Activated CD8-positive, alpha-beta memory T cell treated with anti-CD3 and anti-CD28 coated beads, Interleukin-2, amount 50 U/mL, for 24 hours (primary cell): Measurements from ENCODE around the gene CNPY3.
A peak's percentile ranks its signal among the peaks of the same experiment; 100 is the strongest.

Experiments used
- DNase-seq: peaks from one replicate; pipeline ENCODE4 v3.0.0-alpha.2; 2020; ENCODE audit errors: extremely low read depth

CNPY3 gene

DNA sequence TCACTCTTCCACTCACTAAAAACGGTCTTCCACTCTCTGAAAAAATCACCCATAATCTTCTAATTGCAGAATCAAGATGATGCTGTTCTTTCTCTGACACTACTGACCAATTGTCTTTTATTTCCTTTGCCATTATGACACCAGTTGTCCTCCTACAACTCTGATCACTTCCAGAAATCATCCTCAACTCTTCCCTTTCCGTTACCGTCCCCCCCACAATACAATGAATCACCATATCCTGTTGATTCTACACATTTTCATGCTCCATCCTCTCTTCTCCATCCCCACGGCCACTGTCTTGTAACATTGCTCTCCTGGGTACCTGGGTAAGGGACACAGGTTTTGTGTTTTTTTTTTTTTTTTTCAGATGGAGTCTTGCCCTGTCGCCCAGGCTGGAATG, 52.6 kb downstream of the CNPY3 start:
- DNase-seq, result no peak

DNA sequence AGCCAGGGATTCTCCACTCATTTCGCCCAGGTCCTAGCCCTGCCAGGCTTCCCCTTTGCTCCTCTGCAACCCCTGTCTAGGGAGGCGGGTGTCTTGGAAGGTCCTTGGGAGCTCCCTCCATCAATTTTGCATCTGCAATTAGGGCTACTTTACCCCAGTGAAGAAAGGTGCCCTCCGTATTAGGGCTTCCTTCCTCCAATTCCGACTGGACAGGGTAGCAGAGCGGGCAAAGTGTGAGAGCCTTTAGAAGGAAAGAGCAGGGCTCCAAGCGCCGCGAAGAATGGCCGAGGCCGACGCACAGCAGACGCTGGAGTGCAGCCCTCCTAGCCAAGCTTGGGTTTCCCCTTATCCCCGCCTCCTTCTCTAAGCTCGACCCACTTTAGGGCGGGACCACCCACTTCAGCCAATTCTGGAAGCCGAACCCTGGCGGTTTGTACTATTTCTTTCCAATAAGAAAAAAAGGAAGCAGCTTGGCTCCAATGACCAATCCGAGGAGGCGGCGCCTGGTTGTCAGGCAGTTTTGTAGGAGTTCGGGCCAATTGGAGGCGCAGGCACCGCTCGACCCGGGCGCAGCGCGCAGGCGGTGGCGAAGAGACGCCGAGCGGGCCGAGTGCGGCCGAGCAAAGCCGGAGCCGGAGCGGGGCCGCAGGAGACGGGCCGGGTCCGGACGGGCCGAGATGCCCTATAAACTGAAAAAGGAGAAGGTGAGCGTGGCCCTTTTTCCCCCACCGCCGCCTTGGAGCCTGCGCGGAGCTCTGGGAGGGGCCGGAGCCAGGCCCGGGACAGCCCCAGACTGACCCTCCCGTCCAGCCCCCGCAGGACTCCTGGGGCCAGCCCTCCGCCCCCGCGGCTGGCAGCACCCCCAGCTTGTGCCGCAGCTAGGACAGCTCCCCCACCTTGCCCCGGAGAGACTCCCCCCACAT, 55.0 kb downstream of the CNPY3 start, which contains the start of gene PPP2R5D:
Gene PPP2R5D (plus strand): TSS at position 570 of the 923 bp plus-strand sequence. CDS start 108 bp downstream, at position 678.
- peak; percentile 94 for DNase-seq

DNA sequence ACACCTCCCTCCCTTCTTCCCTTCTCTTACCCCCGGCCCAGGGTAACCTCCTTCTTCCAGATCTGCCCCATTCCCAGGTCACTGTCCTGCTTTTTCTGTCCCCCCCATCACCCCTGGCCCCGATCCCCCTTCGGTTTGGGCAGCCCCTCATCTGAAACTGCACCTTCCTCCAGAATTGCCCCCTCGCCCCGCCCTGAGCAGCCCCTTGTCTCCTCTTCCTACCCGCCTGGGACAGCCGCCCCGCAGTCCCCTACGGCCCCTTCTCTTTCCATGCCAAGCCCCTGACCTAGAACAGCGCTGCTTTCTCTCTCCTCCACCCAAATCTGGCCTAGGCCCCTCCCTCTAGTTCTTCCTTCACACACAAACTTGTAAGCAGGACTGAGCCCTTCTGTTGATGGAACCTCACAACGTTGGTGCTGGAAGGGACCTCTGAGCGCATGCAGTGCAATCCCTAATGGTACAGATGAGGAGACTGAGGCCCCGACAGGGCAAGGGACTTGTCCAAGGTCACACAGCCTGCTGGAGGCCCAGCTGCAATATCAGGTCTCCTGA, 55.7 kb downstream of the CNPY3 start:
- DNase-seq, result no peak

DNA sequence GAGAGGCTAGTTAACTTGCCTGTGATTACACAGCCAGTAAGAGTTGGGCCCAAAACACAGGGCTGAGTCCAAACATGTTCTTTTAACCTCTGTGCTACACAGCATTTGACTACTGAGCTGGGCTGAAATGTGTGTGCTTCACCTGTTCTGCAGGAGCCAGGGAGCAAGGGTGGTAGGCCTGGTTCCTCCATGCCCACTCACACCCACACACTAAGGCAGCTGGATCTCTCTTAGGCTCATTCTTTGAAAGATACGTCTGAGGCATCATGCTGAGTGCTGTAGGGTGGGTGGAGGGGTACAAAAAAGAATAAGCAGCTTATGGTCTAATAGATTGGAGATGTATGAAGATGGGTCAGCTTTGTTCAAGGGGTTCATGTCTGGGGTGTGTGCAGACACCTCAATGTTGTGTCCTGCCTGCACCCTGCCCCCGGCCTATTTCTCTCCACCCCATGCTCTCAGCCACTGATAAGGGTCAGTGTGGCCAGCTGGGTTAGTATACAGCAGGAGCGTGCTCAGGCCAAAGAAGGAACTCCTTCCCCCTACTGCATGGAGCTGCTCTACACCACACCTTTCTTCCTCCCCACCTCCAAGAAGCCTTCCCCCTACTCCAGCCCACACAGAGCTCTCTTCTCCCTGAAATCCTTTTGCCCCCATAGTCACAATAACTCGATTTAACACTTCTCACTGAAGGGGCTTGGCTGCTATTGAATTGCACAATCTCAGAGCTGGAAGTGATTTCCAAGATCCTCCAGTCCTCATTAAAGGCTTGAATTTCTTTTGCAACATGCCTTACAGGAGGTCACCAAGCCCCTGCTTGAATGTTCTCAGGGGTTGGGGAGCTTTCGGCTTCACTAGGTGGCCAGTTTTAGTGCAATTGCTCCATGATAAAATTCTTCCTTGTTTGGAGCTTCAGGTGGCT, 58.5 kb downstream of the CNPY3 start:
- DNase-seq, result no peak

DNA sequence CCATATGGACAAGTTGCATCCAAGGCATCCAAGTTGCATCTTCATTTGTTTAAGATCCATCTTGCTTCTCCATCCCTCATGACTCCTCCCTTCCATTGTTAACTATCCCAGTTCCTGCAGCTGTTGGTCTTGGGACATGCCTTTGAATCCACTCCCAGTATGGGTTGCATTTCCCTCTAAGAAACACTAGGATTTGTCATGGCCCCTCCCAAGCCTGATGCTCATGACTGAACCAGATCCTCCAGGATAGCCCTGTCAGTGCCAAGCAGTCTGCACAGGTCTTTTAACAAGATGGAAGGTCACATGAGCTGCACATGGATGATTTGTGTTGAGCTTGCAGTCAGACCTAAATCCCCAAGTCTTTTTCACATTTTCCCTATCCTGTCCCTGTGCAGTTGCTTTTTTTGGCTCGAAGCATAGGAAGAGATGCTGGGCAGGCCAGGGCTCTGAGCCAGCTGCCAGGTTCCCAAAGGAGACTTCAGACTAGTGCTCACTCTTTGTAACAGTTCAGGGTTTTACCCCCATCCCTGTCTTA, 59.3 kb downstream of the CNPY3 start:
- DNase-seq, result no peak
